ENCODE results near the gene ENG.
"Not testable (repeated sequence)": the region's sequence is repeated elsewhere in the genome, so short reads cannot be mapped to it uniquely, and the experiment has no call there.

Gene ENG

DNA sequence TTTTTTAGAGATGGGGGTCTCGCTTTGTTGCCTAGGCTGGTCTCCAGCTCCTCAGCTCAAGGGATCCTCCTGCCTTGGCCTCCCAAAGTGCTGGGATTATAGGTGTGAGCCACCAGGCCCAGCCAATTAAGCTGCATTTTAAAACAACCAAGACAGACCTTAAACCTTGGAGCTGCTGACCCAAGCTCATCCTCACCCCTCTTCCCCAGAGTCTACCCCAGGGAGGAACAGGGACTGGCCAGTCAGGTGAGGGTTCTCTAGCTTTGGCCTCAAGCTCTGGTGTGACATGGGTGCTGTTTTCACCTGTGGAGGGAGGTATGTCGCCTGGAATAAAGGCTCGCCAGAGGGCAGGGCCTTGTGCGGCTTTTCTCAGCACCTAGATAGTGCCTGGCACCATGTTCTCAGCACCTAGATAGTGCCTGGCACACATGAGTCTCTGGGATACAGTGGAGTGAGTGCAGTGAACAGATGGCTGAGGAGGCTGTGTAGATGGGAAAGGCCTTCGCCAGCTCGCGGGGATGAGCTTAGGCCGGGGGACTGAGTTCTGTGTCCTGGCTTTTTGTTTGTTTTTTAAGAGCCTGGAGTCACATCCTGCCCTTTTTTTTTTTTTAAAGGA, 61.3 kb downstream of the ENG start:
- DNase-seq (ENCODE audit: low read depth, low spot score), result no peak

DNA sequence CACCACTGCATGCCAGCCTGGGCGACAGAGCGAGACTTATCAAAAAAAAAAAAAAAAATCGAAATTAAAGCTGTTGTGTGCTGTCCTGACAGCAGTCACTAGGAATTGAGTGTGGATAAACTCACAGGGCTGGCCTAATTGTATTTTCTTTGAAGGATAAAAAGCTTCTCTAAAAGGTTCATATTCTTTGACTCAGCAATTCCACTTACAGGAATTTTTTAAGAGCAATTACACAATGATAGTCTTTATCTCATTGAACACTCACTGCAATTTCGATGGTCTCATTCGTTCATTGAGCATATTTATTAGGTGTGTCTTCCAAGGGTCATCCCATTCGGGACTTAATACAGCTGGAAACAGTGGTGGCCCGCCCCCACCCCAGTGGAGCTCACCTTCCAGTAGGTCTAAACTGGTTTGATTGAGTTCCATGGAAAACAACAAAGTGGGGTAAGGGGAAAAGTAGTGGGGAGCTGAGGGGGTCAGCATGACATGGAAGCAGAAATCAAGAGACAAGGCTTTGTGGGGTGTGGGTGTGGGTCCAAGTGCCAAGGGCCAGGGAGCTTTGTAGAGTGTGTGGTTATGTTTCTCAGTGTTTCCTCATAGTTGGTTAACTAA, 61.9 kb downstream of the ENG start:
- no peak for DNase-seq (ENCODE audit: low read depth, low spot score)

DNA sequence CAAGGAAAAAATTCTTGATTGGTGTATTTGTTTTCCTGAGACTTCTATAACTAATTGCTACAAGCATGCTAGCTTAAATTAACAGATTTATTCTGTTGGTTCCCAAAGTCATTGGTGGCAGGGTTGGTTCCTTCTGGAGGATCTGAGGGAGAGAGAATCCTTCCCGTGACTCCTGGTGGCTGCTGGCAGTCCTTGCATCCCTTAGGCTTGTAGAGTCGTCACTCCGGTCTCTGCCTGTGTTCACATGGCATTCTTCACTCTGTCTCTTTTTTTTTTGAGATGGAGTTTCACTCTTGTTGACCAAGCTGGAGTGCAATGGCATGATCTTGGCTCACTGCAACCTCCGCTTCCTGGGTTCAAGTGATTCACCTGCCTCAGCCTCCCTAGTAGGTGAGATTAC, 63.4 kb downstream of the ENG start:
- no peak for DNase-seq (ENCODE audit: low read depth, low spot score)

DNA sequence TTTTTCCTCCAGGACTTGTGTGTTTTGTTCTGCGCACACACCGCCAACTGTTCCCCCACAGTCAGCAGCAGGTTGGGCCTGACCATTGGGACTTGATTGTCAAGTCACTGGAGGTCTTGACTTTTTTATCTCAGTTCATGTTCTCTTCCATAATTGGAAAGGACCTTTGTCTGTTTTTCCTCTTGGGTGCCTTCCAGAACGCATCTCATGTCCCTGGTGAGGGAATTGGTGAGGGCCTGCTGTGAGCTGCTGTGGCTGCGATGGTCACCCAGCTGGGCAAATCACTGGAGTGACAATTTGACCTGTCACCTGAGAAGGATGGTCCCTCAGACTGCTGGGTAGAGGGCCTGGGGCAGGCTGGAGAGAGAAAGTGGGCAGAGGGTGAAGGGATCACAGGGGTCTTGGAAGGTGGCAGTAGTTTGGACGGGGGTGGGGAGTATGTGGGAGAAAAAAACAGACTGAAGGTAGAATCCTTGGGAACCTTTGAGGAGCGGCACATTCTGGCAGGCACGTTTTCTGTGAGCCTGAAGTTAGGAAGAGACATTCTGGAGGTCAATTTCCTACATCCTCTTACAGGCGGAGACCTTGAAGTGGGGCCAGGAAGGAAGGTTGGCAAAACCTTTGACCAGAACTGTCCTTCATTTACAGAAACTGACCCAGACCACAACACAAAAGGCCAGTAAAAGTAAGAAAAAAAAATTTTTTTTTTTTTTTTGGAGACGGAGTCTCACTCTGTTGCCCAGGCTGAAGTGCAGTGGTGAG, 64.2 kb downstream of the ENG start:
- no peak for DNase-seq (ENCODE audit: low read depth, low spot score)

DNA sequence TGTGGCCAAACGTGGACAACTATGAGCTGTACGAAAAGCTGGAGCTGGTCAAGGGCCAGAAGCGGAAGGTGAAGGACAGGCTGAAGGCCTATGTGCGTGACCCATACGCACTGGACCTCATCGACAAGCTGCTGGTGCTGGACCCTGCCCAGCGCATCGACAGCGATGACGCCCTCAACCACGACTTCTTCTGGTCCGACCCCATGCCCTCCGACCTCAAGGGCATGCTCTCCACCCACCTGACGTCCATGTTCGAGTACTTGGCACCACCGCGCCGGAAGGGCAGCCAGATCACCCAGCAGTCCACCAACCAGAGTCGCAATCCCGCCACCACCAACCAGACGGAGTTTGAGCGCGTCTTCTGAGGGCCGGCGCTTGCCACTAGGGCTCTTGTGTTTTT, 65.3 kb downstream of the ENG start:
- no peak for DNase-seq (ENCODE audit: low read depth, low spot score)

DNA sequence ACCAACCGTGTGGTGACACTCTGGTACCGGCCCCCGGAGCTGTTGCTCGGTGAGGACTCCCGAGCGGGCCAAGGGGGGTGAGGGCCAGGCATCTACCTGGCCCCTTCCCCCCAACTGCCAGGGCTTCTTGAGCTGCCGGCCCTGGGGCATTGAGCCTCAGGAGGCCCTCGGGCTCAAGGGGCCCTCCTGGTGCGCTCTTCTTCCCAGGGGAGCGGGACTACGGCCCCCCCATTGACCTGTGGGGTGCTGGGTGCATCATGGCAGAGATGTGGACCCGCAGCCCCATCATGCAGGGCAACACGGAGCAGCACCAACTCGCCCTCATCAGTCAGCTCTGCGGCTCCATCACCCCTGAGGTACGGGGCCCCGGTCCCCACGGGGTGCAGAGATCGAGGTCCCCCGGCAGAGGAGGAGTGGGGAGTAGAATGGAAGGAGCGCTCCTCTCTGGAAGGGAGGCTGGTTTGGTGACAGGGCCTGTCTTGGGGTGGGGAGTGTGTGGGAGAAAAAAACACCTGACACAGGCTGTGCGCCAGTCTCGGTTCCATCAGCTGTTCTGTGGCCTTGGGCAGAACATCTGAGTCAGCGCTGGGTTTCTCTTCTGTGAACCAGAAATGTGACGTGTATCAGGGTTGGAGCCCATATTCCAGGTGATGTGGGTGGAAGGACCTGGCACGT, 66.0 kb downstream of the ENG start:
- DNase-seq (ENCODE audit: low read depth, low spot score), result no peak

DNA sequence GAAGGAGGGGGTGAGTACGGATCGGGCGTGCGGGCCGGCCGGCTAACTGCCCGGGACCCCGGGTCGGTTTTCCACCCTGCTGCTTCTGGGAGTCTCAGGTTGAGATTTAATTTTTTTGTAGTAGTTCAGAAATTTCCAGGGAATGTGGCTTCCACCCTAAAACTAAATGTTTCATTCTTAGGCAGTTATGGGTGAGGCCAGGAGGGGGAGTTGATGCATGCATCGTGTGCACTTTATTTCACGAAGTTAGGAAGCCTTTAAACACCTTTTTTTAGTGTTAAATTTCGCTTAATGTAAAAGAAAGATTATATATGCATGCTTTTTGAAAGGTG, 67.7 kb downstream of the ENG start:
- DNase-seq (ENCODE audit: low read depth, low spot score), result no peak

DNA sequence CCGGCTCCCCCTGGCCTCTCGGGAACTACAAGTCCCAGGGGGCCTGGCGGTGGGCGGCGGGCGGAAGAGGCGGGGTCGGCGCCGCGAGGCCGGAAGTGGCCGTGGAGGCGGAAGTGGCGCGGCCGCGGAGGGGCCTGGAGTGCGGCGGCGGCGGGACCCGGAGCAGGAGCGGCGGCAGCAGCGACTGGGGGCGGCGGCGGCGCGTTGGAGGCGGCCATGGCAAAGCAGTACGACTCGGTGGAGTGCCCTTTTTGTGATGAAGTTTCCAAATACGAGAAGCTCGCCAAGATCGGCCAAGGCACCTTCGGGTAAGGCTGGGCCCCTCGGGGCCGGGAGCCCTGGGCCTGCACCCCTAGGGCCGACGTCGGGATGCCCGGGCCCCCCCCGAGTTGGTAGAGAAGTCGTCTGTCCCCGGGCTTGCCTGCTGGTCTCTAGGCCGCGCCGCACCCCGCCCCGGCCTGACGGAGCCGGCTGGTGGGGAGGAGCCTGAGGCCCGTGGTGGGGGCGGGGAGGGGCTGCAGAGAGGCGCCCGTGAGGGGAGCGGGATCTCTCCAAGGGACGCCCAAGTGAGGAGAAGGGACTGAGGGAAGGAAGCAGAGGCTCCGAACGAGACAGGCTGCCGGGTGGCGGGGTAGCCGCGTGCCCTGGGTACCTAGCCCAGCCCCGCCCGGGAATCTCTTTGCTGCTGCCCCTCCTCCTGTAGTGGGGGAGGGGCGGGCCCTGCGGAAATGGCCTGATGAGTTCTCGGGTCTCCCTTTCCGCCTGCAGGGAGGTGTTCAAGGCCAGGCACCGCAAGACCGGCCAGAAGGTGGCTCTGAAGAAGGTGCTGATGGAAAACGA, 68.3 kb downstream of the ENG start, which contains the start of gene CDK9:
Gene CDK9, plus strand, starts transcription at position 102 of the 840 bp plus-strand sequence. Its CDS starts 115 bp downstream, at position 217.
- DNase-seq (ENCODE audit: low read depth, low spot score), result peak; percentile 97

DNA sequence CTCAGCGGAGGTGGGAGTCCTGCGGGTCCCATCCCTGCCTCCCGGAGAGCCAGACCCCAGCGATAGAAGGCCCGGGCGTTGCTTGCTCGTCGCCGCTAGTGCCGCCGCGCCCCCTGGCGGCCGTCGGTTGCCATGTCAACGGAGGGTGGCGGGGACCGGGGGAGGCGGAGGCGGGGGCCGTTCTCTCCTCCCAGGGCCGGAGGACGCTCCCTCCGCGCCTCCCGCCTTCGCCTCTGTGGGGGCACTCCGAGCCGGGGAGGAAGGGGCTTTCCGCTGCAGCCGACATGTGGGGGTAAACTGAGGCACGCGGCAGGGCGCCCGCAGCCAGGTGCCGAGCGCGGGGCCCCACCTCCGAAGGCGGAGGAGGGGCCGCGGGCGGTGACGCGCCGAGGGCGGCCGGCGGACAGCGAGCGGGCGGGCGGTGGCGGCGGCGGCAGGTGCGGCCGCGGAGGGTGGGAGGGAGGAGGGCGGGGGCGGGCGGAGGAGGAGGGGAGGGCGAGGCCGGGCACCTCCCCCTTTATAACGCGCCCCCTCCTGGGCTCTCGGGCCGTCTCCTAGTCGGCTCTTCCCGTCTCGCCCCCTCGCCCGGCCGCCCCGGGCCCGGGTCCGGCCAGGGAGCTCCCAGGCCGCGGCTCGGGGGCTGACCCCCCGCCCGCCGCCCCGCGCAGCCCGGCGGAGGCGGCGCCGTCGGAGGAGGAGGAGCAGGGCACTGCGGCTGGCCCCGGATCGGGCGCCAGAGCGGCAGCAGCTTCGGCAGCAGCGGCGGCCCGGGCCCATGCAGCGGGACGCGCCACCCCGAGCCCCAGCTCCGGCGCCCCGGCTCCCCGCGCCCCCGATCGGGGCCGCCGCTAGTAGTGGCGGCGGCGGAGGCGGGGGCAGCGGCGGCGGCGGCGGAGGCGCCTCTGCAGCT, 69.2 kb downstream of the ENG start:
- peak; percentile 92 for DNase-seq (ENCODE audit: low read depth, low spot score)

DNA sequence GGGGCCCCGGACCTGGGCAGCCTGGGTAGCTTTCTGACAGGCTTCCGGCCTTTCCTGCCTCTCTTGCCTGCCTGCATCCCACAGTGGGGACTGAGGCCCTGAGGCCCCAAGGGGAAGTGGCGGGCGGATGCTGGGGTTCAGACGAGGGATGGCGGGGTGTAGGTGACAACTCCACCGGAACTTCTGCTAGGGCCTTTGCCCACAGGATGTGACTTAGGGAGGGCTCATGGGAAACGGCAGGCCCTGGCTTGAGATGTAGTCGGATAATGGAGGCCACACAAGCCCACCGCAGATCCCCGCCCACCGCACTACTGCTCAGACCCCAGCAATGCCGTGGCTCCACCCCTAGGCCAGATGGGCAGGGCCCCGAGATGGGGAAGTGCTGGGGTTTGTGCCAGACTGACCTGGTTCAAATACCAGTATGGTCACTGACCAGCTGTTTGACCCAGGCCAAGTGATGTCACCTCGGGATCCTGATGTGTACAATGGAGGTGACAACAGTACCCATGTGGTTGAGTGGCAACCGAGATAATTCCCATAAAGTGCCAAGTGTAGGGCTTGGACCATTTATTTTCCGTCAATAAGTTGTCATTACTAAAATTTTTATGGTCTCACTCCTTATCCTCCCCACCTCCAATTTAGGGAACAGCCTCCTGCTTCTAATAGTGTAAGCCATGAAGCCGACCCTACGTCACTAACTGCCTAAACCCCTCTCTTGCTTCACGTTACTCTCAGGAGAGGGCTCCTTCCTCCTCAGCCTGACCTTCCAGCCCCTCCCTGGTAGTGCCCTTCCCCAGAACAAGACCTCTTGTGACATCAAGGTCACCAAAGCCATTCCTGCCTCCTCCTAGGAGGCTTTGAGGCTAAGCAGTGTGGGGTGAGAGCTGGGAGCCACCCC, 71.1 kb downstream of the ENG start:
- DNase-seq (ENCODE audit: low read depth, low spot score), result no peak

DNA sequence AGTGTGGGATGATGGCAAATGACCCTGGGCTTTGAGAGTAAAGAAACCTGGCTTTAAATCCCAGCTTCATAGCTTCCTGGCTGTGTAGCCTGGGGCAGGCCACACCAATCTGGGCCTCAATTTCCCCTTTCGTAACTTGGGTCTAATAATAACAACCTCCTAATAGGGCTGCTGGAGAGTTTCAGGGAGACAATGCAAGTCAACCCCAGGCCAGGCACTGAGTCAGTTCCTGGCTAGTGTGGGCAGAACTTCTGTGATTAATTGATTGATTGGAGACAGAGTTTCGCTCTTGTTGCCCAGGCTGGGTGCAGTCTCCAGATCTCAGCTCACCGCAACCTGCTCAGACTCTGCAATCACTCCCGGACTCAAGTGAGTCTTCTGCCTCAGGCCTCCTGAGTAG, 72.7 kb downstream of the ENG start:
- no peak for DNase-seq (ENCODE audit: low read depth, low spot score)

DNA sequence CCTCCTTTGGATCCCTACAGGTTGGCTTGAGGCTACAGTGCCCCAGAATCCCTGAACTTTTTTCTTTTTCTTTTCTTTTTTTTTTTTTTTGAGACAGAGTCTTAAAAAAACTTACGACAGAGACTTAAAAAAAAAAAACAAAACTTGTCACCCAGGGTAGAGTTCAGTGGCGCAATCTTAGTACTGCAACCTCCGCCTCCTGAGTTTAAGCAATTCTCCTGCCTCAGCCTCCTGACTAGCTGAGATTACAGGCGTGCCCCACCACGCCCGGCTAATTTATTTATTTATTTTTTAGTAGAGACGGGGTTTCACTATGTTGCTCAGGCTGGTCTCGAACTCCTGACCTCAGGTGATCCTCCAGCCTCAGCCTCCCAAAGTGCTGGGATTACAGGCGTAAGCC, 73.5 kb downstream of the ENG start:
- DNase-seq (ENCODE audit: low read depth, low spot score), result not testable (repeated sequence)

DNA sequence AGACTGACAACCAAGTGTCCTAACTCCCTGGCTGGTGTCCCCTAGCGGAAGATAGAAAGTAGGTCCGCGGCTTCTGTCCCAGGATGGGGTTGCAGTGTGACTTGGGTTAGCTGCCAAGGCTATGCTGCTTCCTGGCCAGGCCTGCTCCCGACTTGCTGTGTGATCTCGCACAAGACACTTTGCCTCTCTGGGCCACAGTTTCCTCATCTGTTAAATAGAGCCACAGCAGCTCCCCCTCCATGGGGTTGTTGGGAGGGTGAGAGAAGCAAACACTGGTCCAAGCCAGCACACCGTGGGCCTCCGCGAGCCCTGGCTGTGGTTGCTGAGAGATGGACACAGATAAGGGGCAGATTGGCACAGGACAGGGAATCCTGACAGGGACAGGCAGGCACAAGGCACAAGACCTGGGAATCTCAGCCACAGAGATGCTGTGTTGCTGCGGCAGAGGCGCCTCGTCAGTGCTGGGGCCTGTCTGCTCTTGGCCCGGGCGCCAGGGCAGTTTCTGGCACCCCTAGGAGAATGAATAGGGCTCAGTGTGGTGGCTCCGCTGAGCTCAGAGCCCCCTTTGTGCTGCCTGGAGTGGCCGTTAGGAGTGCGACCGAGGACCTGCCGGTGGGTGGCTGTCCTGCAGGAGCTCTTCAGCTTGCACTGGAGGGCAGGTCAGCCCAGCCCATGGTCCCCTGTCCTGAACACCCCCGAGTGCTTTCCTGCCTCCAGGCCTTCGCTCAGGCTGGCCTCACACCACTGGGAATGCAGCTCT, 74.2 kb downstream of the ENG start:
- DNase-seq (ENCODE audit: low read depth, low spot score), result no peak

DNA sequence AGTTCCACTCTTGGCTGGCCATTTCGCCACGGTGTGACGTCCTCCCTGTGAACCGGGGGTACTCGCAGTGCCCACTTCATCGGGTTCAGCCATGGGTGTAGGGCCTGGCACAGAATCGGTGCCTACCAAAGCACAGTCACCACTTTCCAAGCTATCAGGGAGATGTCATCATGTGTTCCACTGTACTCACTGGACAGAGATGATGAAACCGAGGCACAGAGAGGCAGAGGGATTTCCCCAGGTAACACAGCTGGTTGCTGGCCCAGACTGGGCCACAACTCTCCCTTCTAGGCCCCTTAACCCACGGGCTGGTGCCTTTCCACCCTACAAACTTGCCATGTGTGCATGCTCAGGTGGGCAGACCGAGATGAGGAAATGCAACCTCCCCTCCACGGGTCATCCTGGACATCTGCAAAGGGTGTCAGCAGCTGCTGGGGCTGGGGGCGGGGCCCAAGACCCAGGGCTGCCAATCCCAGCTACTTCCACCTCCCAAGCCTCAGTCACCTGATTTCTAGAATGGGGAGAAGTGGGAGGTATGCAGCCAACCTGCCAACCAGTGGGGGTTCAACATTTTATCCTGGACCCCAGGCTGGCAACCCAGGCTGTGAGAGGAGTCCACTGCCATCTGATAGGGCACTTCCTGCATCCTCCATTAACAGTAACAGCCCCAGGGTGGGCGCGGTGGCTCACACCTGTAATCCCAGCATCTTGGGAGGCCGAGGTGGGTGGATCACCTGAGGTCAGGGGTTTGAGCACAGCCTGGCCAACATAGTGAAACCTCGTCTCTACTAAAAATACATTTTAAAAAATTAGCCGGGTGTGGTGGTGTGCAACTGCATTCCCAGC, 75.1 kb downstream of the ENG start:
- DNase-seq (ENCODE audit: low read depth, low spot score), result no peak

DNA sequence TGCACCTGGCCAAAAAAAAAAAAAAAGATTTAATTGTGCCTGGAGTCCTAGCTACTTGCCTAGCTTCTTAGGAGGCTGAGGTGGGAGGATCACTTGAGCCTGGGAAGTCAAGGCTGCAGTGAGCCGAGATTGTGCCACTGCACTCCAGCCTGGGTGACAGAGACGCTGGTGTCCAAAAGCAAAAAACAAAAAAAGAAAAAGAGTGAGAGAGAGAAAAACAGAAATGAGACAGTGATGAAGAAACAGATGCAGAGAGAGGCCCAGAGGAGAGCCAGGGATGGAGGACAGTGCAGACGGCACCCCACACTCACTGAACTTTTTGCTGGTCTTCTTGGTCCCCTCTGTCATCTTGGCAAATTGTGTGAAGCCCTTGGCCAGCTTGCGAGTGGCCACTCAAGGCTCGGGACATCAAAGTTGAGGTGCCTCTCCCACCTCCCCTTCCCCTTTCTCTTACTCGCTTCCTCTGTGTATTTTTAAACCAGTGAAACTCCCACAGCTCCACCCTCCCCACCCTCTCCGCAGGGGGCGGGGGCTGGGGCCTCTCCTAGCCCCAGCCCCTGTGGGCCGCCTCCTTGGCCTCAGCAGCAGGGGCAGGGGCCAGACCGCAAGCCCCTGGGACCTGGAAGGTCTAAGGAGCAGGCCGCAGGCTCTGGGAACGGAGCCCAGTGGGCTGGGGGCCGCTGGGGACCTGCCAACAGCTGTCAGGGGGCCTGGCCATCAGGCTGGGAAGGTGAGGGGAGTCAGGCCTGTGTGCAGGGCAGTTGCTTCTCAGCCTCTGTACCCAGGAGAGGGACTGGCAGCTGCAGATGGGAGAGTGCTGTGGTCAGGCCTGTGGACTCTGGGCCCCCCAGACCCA, 76.0 kb downstream of the ENG start, which contains the start of gene SH2D3C:
Gene SH2D3C, minus strand, starts transcription at position 387 of the 856 bp plus-strand sequence. Its CDS starts 39 bp downstream, at position 348.
- DNase-seq (ENCODE audit: low read depth, low spot score), result no peak

DNA sequence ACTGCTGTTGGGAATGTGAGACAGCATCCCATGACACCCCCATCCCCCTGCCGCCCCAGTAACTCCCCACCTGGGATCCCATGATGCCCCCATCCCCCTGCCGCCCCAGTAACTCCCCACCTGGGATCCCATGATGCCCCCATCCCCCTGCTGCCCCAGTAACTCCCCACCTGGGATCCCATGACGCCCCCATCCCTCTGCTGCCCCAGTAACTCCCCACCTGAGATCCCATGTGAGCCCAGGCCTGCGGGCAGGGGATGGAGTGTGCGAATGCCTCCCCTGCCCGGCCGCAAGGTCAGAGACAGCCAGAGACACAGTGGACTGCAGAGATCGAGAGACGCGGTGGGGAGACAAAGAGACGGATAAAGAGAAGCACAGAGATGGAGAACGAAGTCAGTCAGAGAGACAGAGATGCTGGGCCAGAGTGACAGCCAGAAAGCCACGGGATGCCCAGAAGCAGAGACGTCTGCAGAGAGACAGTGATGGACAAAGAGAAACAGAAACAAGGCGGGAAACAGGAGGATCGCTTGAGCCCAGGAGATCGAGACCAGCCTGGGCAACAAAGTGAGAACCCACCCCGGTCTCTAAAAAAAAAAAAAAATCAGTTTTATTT, 77.0 kb downstream of the ENG start:
- DNase-seq (ENCODE audit: low read depth, low spot score), result no peak
